Aorta (tissue), 5 donors: Measurements from ENCODE around the gene ZNF175. TPM values are rescaled to one million over a fixed set of nuclear protein-coding genes. Genes with fewer than 3 reads are reported as not detected.
"Not testable (repeated sequence)": the region's sequence is repeated elsewhere in the genome, so short reads cannot be mapped to it uniquely, and the experiment has no call there.

ENCODE experiments used
- ATAC-seq: fragments of 200-7000 bp; cut with Tn5 transposase; one replicate; pipeline ENCODE4 v1.9.1; 2022; ENCODE audit warnings: moderate library complexity; ENCODE audit not compliant: low FRiP score
- DNase-seq, 2 donors: peaks; one replicate each; pipeline ENCODE4 v3.0.0-alpha.2; 2020
- H3K27ac ChIP-seq, 2 donors: one replicate each; pipeline ENCODE4 v1.5.1; 2013; ENCODE audit warnings: low read length in 2 of 2, mild to moderate bottlenecking in 2 of 2, moderate library complexity in 2 of 2, control low read depth in 1 of 2, inconsistent platforms in 1 of 2, low read depth in 1 of 2
- H3K27me3 ChIP-seq, 2 donors: one replicate each; pipeline ENCODE4 v1.6.1; 2013; ENCODE audit warnings: control low read depth in 1 of 2, low read length in 1 of 2, mild to moderate bottlenecking in 1 of 2, moderate library complexity in 1 of 2; ENCODE audit not compliant: insufficient read depth in 2 of 2, control insufficient read depth in 1 of 2
- H3K36me3 ChIP-seq, 2 donors: one replicate each; pipeline ENCODE4 v1.6.1; 2013; ENCODE audit warnings: control low read depth in 1 of 2, low read length in 1 of 2, mild to moderate bottlenecking in 1 of 2; ENCODE audit not compliant: insufficient read depth in 2 of 2, control insufficient read depth in 1 of 2
- H3K4me1 ChIP-seq, 2 donors: one replicate each; pipeline ENCODE4 v1.6.1; 2013; ENCODE audit warnings: low read length in 2 of 2, control low read depth in 1 of 2, mild to moderate bottlenecking in 1 of 2, moderate library complexity in 1 of 2; ENCODE audit not compliant: insufficient read depth in 2 of 2, control insufficient read depth in 1 of 2
- H3K4me3 ChIP-seq, 2 donors: one replicate each; pipeline ENCODE4 v1.5.1; 2013; ENCODE audit warnings: low read length in 2 of 2, control low read depth in 1 of 2, mild to moderate bottlenecking in 1 of 2
- H3K9me3 ChIP-seq: one replicate; pipeline ENCODE4 v1.6.1; 2013; ENCODE audit warnings: mild to moderate bottlenecking, low read length; ENCODE audit not compliant: control insufficient read depth
- WGBS, 2 donors: extraction: QIAGEN DNeasy Blood & Tissue Kit; methylation state at CpG; one replicate each; pipeline ENCODE4 v1.1.7; 2013; 5-methylcytosine and 5-hydroxymethylcytosine counted together
- intact Hi-C, 2 donors: fragments of 100-400 bp; cut with DNase I; formaldehyde crosslinking; loops; one replicate each; pipeline versions ENCODE4 v1.14.2 to v1.15.0; 2022
- polyA plus RNA-seq, 2 donors: library from polyadenylated mRNA; stranded (reverse); fragments of 200-250 nt; gene quantifications; one replicate each; pipeline ENCODE4 v1.2.3, GENCODE V29; 2013
- total RNA-seq, 2 donors: library from RNA; stranded (reverse); fragmentation: NEBNext Ultra II Directional; extraction: Animal tissue kit (Norgen Biotek cat#: 25700); gene quantifications; one replicate each; pipeline ENCODE4 v1.2.1, GENCODE V29; 2021
- donor health status: healthy with polysubstance abuse.
- donor health status: Bipolar disorder and iron deficiency.
- donor health status: DM: no; HTN: no; CAD: no.
- donor health status: DM: no; HTN: no; CAD: no.
- donor health status: DM: yes; HTN: yes; CAD: no.

ZNF175 gene
- total and polyA plus RNA-seq, 4 donors = 1.8 to 16.6 (median 9.1) TPM

DNA sequence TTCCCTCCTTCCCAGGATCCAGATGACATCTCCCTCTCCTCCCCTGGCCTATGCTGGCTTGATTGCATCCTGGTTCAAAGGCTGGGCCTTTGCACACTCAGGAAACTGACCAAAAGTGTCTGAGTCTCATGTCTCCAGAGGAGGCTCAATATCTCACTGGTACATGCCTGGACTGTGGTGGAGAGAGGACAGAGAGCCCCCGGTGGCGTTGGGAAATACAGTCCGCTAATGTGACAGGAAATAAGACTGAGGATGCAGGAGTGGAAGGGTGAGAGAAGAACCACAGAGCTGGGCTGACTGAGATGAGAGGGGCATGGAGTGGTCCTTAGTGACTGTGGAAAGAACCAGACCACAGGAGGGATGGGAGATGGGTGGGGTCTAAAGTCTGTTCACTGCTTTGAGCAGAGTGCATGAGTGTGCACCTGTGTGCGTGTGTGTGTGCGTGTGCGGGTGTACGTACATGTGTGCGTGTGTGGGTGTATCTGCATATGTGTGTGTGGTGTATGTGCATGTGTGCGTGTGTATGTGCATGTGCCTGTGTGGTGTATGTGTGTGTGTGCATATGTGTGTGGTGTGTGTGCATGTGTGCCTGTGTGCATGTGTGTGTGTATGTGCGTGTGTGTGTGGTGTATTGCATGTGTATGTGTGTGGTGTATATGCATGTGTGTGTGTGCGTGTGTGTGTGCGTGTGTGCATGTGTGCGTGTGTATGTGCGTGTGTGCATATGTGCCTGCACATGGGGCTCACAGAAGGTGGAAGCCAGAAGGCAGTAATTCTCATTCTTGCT is 57.3 kb downstream of the ZNF175 start:
- Histone ChIP-seq H3K9me3 (no peaks in the 10 kb centered on the region), H3K27ac (no peak overlapping the region), H3K4me3 (no peak overlapping the region), H3K36me3 (no peaks in the 10 kb centered on the region), H3K4me1 (no peaks in the 10 kb centered on the region), H3K27me3 (no peaks in the 10 kb centered on the region)
- intact Hi-C loops = no loop called here
- no peak for ATAC-seq
- 82 to 83% methylated on average over 14 of the region's 14 CpGs for WGBS, 2 donors
- DNase-seq = no peak

DNA sequence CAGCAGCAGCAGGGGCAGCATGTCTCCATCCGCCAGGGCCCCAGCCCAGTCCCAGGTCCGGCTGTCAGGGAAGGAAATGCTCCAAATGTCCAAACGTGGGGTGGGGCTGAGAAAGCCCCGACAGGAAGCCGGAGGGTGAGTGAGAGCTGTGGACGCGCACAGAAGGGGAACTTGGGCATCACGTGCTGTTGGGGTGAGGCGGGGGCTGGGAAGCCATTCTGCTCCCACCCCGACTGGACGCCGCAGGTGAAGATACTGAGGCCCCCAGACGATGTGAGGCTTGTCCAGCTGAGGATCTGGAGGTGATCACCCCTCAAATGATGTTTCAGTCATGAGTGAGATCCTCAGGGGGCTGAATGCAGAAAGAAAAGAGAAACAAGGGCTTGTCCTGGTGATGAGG is 59.2 kb downstream of the ZNF175 start, which contains the start of gene SIGLEC5:
SIGLEC5 (minus strand) TSS at position 87 of the 400 bp plus-strand sequence; CDS start at position 21, 66 bp downstream.
- H3K27ac ChIP-seq, H3K4me1 ChIP-seq, H3K36me3 ChIP-seq, H3K9me3 ChIP-seq, intact Hi-C loops, H3K4me3 ChIP-seq, H3K27me3 ChIP-seq: not testable (repeated sequence)
- ATAC-seq (peak; percentile 60), DNase-seq (peak in 1 of 2 donors; percentile 54)
- WGBS, 2 donors = 65 to 73% methylated on average over 9 to 10 of the region's 13 CpGs

DNA sequence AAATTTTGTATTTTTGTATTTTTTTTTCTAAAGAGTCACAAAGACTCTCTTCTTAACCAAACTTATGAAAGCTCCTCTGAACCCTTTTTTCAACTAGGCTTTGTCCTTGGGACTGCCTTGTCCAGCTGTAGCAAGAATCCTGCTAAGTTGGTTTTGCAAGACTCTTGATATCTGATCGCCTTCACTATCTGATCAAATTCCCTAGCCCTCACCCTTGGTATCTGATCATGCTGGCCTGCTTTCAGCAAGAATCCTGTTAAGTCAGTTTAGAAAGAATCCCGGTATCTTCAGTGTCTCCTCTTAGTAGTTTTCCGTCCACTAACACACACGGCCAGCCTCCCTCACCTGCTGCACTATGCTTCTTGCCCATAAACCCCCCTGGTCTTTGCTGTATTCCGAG is 61.0 kb downstream of the ZNF175 start:
- Histone ChIP-seq H3K9me3 (peaks cover 3% of the 10 kb centered on the region), H3K36me3 (no peaks in the 10 kb centered on the region), H3K4me3 (no peak overlapping the region), H3K27me3 (no peaks in the 10 kb centered on the region), H3K4me1 (no peaks in the 10 kb centered on the region), H3K27ac (no peak overlapping the region)
- DNase-seq (no peak), ATAC-seq (no peak)
- WGBS, 2 donors = 69 to 74% methylated on average over 5 of the region's 5 CpGs
- intact Hi-C loops = no loop called here

DNA sequence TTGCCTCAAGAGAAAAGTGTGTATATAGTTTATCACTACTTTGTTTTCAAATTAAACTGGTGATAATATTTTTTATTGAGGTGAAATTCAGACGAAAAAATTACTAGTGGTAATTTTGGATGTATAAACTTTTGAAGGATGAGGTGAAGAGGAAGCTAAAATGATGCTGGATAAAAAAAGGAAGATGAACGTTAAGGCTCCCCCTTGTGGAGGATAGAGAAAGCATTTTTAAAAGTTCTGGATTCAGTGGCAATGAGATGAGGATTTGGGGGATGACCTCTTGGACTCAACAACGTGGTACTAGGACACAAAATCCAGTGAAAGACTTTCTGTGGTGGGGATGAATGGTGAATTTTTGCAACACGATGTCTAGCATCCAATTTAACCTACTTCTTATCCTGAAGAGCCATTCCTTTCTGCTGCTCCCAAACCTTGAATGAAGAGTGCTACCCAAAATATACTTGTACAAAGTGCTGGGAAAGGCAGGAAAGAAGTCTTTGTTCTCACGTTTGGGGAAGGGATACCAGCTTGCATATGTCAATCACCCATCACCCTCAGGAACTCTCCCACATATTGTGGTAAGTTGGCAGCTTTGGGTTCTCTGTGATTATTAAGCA is 66.4 kb downstream of the ZNF175 start:
- DNase-seq = no peak
- Histone ChIP-seq H3K27ac (no peak overlapping the region), H3K27me3 (no peaks in the 10 kb centered on the region), H3K9me3 (peaks cover 3% of the 10 kb centered on the region), H3K4me3 (no peak overlapping the region), H3K36me3 (no peaks in the 10 kb centered on the region), H3K4me1 (no peaks in the 10 kb centered on the region)
- WGBS, 2 donors = 19 to 24% methylated on average over 5 of the region's 5 CpGs
- intact Hi-C loops = no loop called here
- ATAC-seq = no peak

DNA sequence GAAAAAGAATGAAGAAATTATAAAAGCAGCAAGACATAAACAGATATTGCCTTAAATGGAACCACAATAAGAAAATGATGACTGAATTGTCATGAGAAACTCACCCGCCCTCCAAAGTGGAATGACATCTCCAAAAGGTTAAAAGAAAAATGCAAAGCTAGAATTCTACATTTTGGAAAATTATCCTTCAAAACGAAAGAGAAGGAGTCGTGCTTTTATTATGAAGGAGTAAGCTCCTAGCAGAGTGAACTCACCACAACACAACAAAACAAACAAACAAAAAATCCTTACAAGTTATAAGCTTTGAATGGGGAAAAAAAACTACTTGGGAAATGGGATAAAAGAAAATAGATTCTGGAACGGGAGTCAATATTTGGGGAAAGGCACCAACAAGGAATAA is 68.8 kb downstream of the ZNF175 start:
- WGBS, 2 donors = 59 to 67% methylated on average over 4 of the region's 4 CpGs
- Histone ChIP-seq H3K27ac (no peak overlapping the region), H3K27me3 (no peaks in the 10 kb centered on the region), H3K36me3 (no peaks in the 10 kb centered on the region), H3K4me1 (no peaks in the 10 kb centered on the region), H3K4me3 (no peak overlapping the region), H3K9me3 (peaks cover 3% of the 10 kb centered on the region)
- DNase-seq (no peak), ATAC-seq (no peak)
- intact Hi-C loops = no loop called here

DNA sequence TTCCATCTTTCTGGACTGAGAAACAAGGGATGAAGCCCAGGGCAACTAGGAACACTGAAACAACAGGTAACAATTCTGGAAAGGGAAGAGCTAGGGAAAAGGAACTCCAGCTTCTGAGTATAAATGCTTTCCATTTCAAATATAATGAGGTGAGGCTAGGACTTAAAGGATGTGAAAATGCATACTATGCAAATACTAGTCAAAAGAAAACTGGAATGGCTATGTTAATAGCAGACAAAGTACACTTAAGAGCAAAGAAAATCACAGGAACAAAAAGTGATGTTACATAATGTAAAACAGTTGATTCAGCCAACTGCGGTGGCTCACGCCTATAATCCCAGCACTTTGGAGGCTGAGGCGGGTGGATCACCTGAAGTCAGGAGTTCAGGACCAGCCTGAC is 69.3 kb downstream of the ZNF175 start:
- Histone ChIP-seq H3K27ac (no peak overlapping the region), H3K36me3 (no peaks in the 10 kb centered on the region), H3K27me3 (no peaks in the 10 kb centered on the region), H3K4me3 (no peak overlapping the region), H3K4me1 (no peaks in the 10 kb centered on the region), H3K9me3 (peaks cover 3% of the 10 kb centered on the region)
- intact Hi-C loops = no loop called here
- no peak for ATAC-seq
- no peak for DNase-seq
- 86 to 93% methylated on average over 3 of the region's 3 CpGs for WGBS, 2 donors

DNA sequence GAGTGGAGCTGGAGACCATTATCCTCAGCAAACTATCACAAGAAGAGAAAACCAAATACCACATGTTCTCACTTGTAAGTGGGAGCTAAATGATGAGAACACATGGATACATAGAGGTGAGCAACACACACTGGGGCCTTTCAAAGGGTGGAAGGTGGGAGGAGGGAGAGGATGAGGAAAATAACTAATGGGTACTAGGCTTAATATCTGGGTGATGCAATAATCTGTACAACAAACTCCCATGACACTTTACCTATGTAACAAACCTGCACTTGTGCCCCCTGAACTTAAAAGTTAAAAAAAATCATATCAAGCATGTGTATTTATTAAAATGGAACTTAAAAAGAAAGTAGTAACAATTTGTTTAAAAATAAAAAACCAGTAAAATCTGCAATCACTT is 70.6 kb downstream of the ZNF175 start:
- Histone ChIP-seq H3K27ac (no peak overlapping the region), H3K4me3 (no peak overlapping the region), H3K36me3 (no peaks in the 10 kb centered on the region), H3K4me1 (no peaks in the 10 kb centered on the region), H3K27me3 (no peaks in the 10 kb centered on the region), H3K9me3 (no peaks in the 10 kb centered on the region)
- intact Hi-C loops = no loop called here
- DNase-seq = no peak
- no peak for ATAC-seq
